ENCODE data around the gene EFNB2. TPM values are rescaled to one million over a fixed set of nuclear protein-coding genes. Genes with fewer than 3 reads are reported as not detected.

EFNB2 gene
- total and polyA plus RNA-seq, 4 donors: 2.6 to 6.1 (median 3.4) TPM

DNA sequence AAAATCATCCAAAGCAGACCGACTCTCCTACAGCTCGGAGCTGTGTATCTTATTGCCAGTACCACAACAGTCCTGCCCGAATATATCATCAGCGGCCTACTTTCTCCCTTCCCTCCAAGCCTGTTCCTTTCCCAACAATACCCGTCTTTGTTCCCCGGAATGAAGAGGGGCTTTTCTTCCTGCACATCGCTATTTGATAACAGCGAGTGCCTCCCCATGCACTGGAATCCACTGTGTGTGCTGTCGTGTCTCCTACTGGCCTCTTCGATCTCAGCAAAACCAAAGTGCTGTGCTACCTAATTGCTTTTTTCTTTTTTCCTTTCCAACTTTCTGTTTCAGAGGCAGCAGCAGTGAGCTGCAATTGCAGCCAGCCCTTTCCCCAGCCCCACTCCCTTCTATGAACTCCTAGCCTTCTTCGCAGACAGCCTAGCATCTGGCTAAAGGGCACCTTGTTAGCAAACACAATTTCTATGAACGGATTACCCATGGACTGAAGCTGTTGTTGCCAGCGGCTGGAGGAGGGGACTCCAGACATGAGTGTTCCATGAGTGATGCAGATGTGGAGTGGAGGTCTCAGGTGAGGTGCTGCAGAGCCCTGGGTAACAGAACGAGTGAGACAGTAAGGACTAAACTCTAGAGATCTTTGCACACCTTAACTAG lies 43.4 kb downstream of the EFNB2 start:
- no peak overlapping the region for H3K4me3 ChIP-seq (ENCODE audit: low read depth in 1 of 3, low read length in 3 of 3)
- no peaks in the 10 kb centered on the region for H3K9me3 ChIP-seq (ENCODE audit: control insufficient read depth in 4 of 4, low read length in 3 of 4)
- 80% methylated on average over 14 of the region's 14 CpGs for WGBS
- H3K4me1 ChIP-seq (ENCODE audit: control insufficient read depth in 4 of 4, insufficient read depth in 4 of 4, low read length in 3 of 4): peaks cover 0 to 1% (median 0%) of the 10 kb centered on the region in 4 donors
- no peaks in the 10 kb centered on the region for H3K36me3 ChIP-seq (ENCODE audit: control insufficient read depth in 4 of 4, insufficient read depth in 3 of 4, low read depth in 1 of 4, low read length in 3 of 4)
- peaks cover 0 to 4% (median 0%) of the 10 kb centered on the region in 4 donors for H3K27me3 ChIP-seq (ENCODE audit: control insufficient read depth in 4 of 4, insufficient read depth in 4 of 4, low read length in 3 of 4)
- DNase-seq (ENCODE audit: low spot score): no peak
- no peak overlapping the region for H3K27ac ChIP-seq (ENCODE audit: low read depth in 1 of 2, low read length in 2 of 2)
- TF ChIP-seq, protein P1, sequence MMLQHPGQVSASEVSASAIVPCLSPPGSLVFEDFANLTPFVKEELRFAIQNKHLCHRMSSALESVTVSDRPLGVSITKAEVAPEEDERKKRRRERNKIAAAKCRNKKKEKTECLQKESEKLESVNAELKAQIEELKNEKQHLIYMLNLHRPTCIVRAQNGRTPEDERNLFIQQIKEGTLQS (IDR thresholded peaks at IDR 0.05): no peak
- TF ChIP-seq HNF4A (conservative IDR thresholded peaks at IDR 0.05) (no peak), YY1 (IDR thresholded peaks at IDR 0.05) (no peak), FOXA1 (IDR thresholded peaks at IDR 0.05) (no peak), FOXA2 (IDR thresholded peaks at IDR 0.05) (no peak), RAD21 (IDR thresholded peaks at IDR 0.05) (no peak), NR2F2 (IDR thresholded peaks at IDR 0.05) (no peak), RXRA (IDR thresholded peaks at IDR 0.05) (no peak)
- TF ChIP-seq, protein P2, sequence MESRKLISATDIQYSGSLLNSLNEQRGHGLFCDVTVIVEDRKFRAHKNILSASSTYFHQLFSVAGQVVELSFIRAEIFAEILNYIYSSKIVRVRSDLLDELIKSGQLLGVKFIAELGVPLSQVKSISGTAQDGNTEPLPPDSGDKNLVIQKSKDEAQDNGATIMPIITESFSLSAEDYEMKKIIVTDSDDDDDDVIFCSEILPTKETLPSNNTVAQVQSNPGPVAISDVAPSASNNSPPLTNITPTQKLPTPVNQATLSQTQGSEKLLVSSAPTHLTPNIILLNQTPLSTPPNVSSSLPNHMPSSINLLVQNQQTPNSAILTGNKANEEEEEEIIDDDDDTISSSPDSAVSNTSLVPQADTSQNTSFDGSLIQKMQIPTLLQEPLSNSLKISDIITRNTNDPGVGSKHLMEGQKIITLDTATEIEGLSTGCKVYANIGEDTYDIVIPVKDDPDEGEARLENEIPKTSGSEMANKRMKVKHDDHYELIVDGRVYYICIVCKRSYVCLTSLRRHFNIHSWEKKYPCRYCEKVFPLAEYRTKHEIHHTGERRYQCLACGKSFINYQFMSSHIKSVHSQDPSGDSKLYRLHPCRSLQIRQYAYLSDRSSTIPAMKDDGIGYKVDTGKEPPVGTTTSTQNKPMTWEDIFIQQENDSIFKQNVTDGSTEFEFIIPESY (IDR thresholded peaks at IDR 0.05): no peak
- TF ChIP-seq, protein P3, sequence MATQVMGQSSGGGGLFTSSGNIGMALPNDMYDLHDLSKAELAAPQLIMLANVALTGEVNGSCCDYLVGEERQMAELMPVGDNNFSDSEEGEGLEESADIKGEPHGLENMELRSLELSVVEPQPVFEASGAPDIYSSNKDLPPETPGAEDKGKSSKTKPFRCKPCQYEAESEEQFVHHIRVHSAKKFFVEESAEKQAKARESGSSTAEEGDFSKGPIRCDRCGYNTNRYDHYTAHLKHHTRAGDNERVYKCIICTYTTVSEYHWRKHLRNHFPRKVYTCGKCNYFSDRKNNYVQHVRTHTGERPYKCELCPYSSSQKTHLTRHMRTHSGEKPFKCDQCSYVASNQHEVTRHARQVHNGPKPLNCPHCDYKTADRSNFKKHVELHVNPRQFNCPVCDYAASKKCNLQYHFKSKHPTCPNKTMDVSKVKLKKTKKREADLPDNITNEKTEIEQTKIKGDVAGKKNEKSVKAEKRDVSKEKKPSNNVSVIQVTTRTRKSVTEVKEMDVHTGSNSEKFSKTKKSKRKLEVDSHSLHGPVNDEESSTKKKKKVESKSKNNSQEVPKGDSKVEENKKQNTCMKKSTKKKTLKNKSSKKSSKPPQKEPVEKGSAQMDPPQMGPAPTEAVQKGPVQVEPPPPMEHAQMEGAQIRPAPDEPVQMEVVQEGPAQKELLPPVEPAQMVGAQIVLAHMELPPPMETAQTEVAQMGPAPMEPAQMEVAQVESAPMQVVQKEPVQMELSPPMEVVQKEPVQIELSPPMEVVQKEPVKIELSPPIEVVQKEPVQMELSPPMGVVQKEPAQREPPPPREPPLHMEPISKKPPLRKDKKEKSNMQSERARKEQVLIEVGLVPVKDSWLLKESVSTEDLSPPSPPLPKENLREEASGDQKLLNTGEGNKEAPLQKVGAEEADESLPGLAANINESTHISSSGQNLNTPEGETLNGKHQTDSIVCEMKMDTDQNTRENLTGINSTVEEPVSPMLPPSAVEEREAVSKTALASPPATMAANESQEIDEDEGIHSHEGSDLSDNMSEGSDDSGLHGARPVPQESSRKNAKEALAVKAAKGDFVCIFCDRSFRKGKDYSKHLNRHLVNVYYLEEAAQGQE (IDR thresholded peaks at IDR 0.05): no peak
- no peak overlapping the region for H3K9ac ChIP-seq (ENCODE audit: low read depth in 1 of 2, low read length in 2 of 2)

DNA sequence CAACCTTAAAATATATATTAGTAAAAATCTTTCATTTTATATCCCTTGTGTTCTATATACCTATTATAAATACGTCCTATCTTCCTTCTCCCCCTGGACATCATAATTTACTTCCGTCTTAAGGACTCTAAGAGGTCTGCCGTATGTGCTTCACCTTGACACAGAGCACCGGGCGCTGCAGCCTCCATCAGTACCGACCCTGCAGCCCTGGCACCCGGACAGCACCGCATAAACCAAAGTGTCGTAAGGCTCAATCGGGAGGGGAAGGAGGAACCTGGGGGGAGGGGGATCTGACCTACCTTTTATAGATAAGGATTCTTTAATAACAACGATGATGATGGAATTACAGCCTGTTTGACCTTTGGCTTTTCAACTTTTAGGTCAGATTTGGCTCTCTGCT lies 44.0 kb downstream of the EFNB2 start:
- H3K36me3 ChIP-seq (ENCODE audit: control insufficient read depth in 4 of 4, insufficient read depth in 3 of 4, low read depth in 1 of 4, low read length in 3 of 4): no peaks in the 10 kb centered on the region

More for the DNA sequence above, 44.0 kb downstream of the EFNB2 start:
- 69% methylated on average over 11 of the region's 11 CpGs for WGBS
- Histone ChIP-seq H3K27ac (ENCODE audit: low read depth in 1 of 2, low read length in 2 of 2) (no peak overlapping the region), H3K4me1 (ENCODE audit: control insufficient read depth in 4 of 4, insufficient read depth in 4 of 4, low read length in 3 of 4) (peaks cover 0 to 1% (median 0%) of the 10 kb centered on the region in 4 donors), H3K4me3 (ENCODE audit: low read depth in 1 of 3, low read length in 3 of 3) (no peak overlapping the region), H3K9ac (ENCODE audit: low read depth in 1 of 2, low read length in 2 of 2) (no peak overlapping the region), H3K27me3 (ENCODE audit: control insufficient read depth in 4 of 4, insufficient read depth in 4 of 4, low read length in 3 of 4) (peaks cover 0 to 4% (median 0%) of the 10 kb centered on the region in 4 donors), H3K9me3 (ENCODE audit: control insufficient read depth in 4 of 4, low read length in 3 of 4) (no peaks in the 10 kb centered on the region)
- TF ChIP-seq, protein P1 (IDR thresholded peaks at IDR 0.05): no peak
- TF ChIP-seq, protein P2 (IDR thresholded peaks at IDR 0.05): no peak
- no peak for TF ChIP-seq NR2F2 (IDR thresholded peaks at IDR 0.05)
- no peak for TF ChIP-seq HNF4A (conservative IDR thresholded peaks at IDR 0.05)
- no peak for TF ChIP-seq YY1 (IDR thresholded peaks at IDR 0.05)
- no peak for DNase-seq (ENCODE audit: low spot score)

All from liver (tissue), 9 donors.